CD14-positive monocyte (primary cell): Measurements from ENCODE around the gene PLCB1. TPM values are rescaled to one million over a fixed set of nuclear protein-coding genes. Genes with fewer than 3 reads are reported as not detected.

Experiments
- DNase-seq, 3 donors: peaks; one replicate each; pipeline ENCODE4 v3.0.0-alpha.2; 2011 to 2022
- H2AFZ ChIP-seq: 2 replicates; pipeline ENCODE4 v1.6.0; 2012; ENCODE audit warnings: mild to moderate bottlenecking, low read depth, low read length, inconsistent platforms; ENCODE audit not compliant: insufficient read depth, poor library complexity, severe bottlenecking
- H3K27ac ChIP-seq, 2 donors: 1 replicate in 1 of 2; 2 replicates in 1 of 2; pipeline ENCODE4 v1.5.1; 2012 to 2013; ENCODE audit warnings: low read length in 2 of 2, control low read depth in 1 of 2, inconsistent platforms in 1 of 2, low read depth in 1 of 2, mild to moderate bottlenecking in 1 of 2
- H3K27me3 ChIP-seq, 2 donors: one replicate each; pipeline versions ENCODE4 v1.6.0 to v1.6.1; 2011 to 2013; ENCODE audit warnings: low read length in 2 of 2; ENCODE audit not compliant: control insufficient read depth in 2 of 2, insufficient read depth in 2 of 2
- H3K36me3 ChIP-seq, 2 donors: replicated peaks in 1 of 2; 1 replicate in 1 of 2; 2 replicates in 1 of 2; pipeline versions ENCODE4 v1.5.1 to v1.6.1; 2012 to 2013; ENCODE audit warnings: low read length in 2 of 2, control low read depth in 1 of 2, inconsistent platforms in 1 of 2, mild to moderate bottlenecking in 1 of 2; ENCODE audit not compliant: insufficient read depth in 2 of 2, control insufficient read depth in 1 of 2
- H3K4me1 ChIP-seq, 2 donors: 1 replicate in 1 of 2; 2 replicates in 1 of 2; pipeline versions ENCODE4 v1.5.1 to v1.6.1; 2012 to 2013; ENCODE audit warnings: low read length in 2 of 2, control low read depth in 1 of 2, inconsistent platforms in 1 of 2, mild to moderate bottlenecking in 1 of 2, moderate library complexity in 1 of 2; ENCODE audit not compliant: insufficient read depth in 2 of 2, control insufficient read depth in 1 of 2
- H3K4me2 ChIP-seq: replicated peaks from 2 replicates; pipeline ENCODE3; 2012; ENCODE audit warnings: low read length, moderate library complexity, mild to moderate bottlenecking; ENCODE audit not compliant: poor library complexity, severe bottlenecking; ENCODE audit errors: extremely low read depth
- H3K4me3 ChIP-seq, 3 experiments: fragments of 200-600 bp in 1 of 3; sonication (generic) in 1 of 3; replicated peaks in 1 of 3; 1 replicate in 2 of 3; 2 replicates in 1 of 3; pipeline ENCODE4 v1.5.1; 2011 to 2013; ENCODE audit warnings: low read length in 3 of 3, mild to moderate bottlenecking in 3 of 3, control low read depth in 2 of 3, low read depth in 2 of 3, inconsistent platforms in 1 of 3, moderate library complexity in 1 of 3
- H3K79me2 ChIP-seq: 2 replicates; pipeline ENCODE4 v1.6.0; 2012; ENCODE audit warnings: mild to moderate bottlenecking, control low read depth, inconsistent platforms, low read length, moderate library complexity; ENCODE audit not compliant: insufficient read depth
- H3K9ac ChIP-seq: 2 replicates; pipeline ENCODE4 v1.6.0; 2017; ENCODE audit warnings: low read length, mild to moderate bottlenecking; ENCODE audit not compliant: insufficient read depth, poor library complexity, severe bottlenecking
- H3K9me3 ChIP-seq, 2 donors: replicated peaks in 1 of 2; 1 replicate in 1 of 2; 2 replicates in 1 of 2; pipeline versions ENCODE4 v1.5.1 to v1.6.1; 2012 to 2013; ENCODE audit warnings: low read length in 2 of 2, control low read depth in 1 of 2; ENCODE audit not compliant: control insufficient read depth in 1 of 2, insufficient read depth in 1 of 2
- H4K20me1 ChIP-seq: 2 replicates; pipeline ENCODE4 v1.6.0; 2012; ENCODE audit warnings: mild to moderate bottlenecking, low read length, control low read depth, moderate library complexity; ENCODE audit not compliant: insufficient read depth
- H3K27ac Mint-ChIP-seq, 7 donors: one replicate each; pipeline ENCODE4 v1.8.0; 2020; ENCODE audit warnings: mild to moderate bottlenecking in 7 of 7, mixed read lengths in 7 of 7, moderate library complexity in 6 of 7, inconsistent platforms in 2 of 7
- H3K27me3 Mint-ChIP-seq, 3 donors: one replicate each; pipeline ENCODE4 v1.8.0; 2021 to 2022; ENCODE audit warnings: low read depth in 3 of 3, mild to moderate bottlenecking in 3 of 3, mixed read lengths in 3 of 3, moderate library complexity in 3 of 3, inconsistent platforms in 1 of 3
- H3K36me3 Mint-ChIP-seq, 2 donors: one replicate each; pipeline ENCODE4 v1.8.0; 2020; ENCODE audit warnings: mixed read lengths in 2 of 2, inconsistent platforms in 1 of 2, mild to moderate bottlenecking in 1 of 2
- H3K4me1 Mint-ChIP-seq: one replicate; pipeline ENCODE4 v1.8.0; 2020; ENCODE audit warnings: mild to moderate bottlenecking, mixed read lengths
- H3K4me3 Mint-ChIP-seq, 2 donors: one replicate each; pipeline ENCODE4 v1.8.0; 2020; ENCODE audit warnings: mild to moderate bottlenecking in 2 of 2, mixed read lengths in 2 of 2, moderate library complexity in 1 of 2
- H3K9me3 Mint-ChIP-seq, 7 donors: one replicate each; pipeline ENCODE4 v1.8.0; 2020 to 2022; ENCODE audit warnings: mixed read lengths in 7 of 7, mild to moderate bottlenecking in 6 of 7, moderate library complexity in 6 of 7, inconsistent platforms in 2 of 7
- WGBS: methylation state at CpG from one replicate; pipeline ENCODE4 v1.1.5; 2013; ENCODE audit warnings: missing lambda C conversion rate; ENCODE audit not compliant: insufficient coverage; 5-methylcytosine and 5-hydroxymethylcytosine counted together
- intact Hi-C, 2 donors: fragments of 100-400 bp; cut with micrococcal nuclease; formaldehyde crosslinking; loops; one replicate each; pipeline versions ENCODE4 v1.15.0 to v1.15.1; 2023
- polyA plus RNA-seq, 3 donors: library from polyadenylated mRNA; depleted of rRNA in 1 of 3; unstranded in 2 of 3; stranded (reverse) in 1 of 3; fragments of 300-500 nt in 2 of 3; fragments of >200 nt in 1 of 3; fragmentation: Illumina TruSeq in 2 of 3; gene quantifications; 1 replicate in 2 of 3; 2 replicates in 1 of 3; pipeline ENCODE4 v1.2.3, GENCODE V29; 2012 to 2021
- TF ChIP-seq, protein P1 (sequence below): fragments of 200-600 bp; IDR thresholded peaks from one replicate; pipeline ENCODE4 v1.8.0; 2022; ENCODE audit warnings: antibody characterized with exemption, mild to moderate bottlenecking

PLCB1 gene
- polyA plus RNA-seq, 3 donors: 8.6 to 16.4 (median 13.2) TPM

GRCh38 chr20:8891039-8891438 is 759.0 kb downstream of the PLCB1 start:
- H3K27me3 ChIP-seq: no peaks in the 10 kb centered on the region
- H3K27ac ChIP-seq: no peak overlapping the region
- H3K79me2 ChIP-seq: no peaks in the 10 kb centered on the region
- no peaks in the 10 kb centered on the region for H3K36me3 Mint-ChIP-seq
- H3K4me2 ChIP-seq: no peak overlapping the region
- H3K9me3 ChIP-seq: peaks cover 5 to 15% of the 10 kb centered on the region in 2 donors
- no peaks in the 10 kb centered on the region for H4K20me1 ChIP-seq
- no peaks in the 10 kb centered on the region for H3K4me1 Mint-ChIP-seq
- H3K9ac ChIP-seq: no peak overlapping the region
- no peak for DNase-seq
- H3K27me3 Mint-ChIP-seq: no peaks in the 10 kb centered on the region
- H3K9me3 Mint-ChIP-seq: peaks cover 13 to 28% (median 20%) of the 10 kb centered on the region in 7 donors
- no peak overlapping the region for H3K27ac Mint-ChIP-seq
- no peak overlapping the region for H3K4me3 Mint-ChIP-seq
- no peak overlapping the region for H2AFZ ChIP-seq
- no peaks in the 10 kb centered on the region for H3K4me1 ChIP-seq
- H3K36me3 ChIP-seq: no peaks in the 10 kb centered on the region
- intact Hi-C loops: no loop called here
- TF ChIP-seq, protein P1, sequence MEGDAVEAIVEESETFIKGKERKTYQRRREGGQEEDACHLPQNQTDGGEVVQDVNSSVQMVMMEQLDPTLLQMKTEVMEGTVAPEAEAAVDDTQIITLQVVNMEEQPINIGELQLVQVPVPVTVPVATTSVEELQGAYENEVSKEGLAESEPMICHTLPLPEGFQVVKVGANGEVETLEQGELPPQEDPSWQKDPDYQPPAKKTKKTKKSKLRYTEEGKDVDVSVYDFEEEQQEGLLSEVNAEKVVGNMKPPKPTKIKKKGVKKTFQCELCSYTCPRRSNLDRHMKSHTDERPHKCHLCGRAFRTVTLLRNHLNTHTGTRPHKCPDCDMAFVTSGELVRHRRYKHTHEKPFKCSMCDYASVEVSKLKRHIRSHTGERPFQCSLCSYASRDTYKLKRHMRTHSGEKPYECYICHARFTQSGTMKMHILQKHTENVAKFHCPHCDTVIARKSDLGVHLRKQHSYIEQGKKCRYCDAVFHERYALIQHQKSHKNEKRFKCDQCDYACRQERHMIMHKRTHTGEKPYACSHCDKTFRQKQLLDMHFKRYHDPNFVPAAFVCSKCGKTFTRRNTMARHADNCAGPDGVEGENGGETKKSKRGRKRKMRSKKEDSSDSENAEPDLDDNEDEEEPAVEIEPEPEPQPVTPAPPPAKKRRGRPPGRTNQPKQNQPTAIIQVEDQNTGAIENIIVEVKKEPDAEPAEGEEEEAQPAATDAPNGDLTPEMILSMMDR: no peak
- no CpG with 5 or more reads among the region's 1 CpG for WGBS
- no peak overlapping the region for H3K4me3 ChIP-seq

DNA sequence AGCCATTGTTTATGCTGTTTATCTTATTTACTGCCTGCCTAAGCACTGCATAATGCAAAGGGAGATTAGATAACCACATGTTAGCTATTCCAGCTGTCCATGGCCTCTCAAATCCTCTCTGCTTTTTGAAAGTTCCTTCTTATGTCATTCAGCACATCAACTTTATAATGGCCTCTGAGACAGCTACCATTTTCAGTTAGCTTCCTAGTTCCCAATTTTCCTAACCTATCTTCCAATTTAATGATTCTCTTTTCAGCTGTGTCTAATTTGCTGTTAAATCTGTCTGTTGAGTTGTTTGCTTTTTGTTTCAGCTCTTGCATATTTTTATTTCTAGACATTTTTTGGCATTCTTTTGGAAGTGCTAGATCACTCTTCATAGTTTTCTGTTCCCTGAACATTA is 763.4 kb downstream of the PLCB1 start:
- peaks cover 5 to 18% of the 10 kb centered on the region in 2 donors for H3K9me3 ChIP-seq
- TF ChIP-seq, protein P1: no peak
- no peaks in the 10 kb centered on the region for H3K27me3 Mint-ChIP-seq
- peaks cover 17 to 26% (median 22%) of the 10 kb centered on the region in 7 donors for H3K9me3 Mint-ChIP-seq
- no peaks in the 10 kb centered on the region for H3K4me1 ChIP-seq
- no peak overlapping the region for H2AFZ ChIP-seq
- no peak for DNase-seq
- no peak overlapping the region for H3K4me3 Mint-ChIP-seq
- H3K9ac ChIP-seq: no peak overlapping the region
- no peaks in the 10 kb centered on the region for H3K4me1 Mint-ChIP-seq
- H3K36me3 ChIP-seq: no peaks in the 10 kb centered on the region
- H3K4me2 ChIP-seq: no peak overlapping the region
- no peak overlapping the region for H3K4me3 ChIP-seq
- no peak overlapping the region for H3K27ac ChIP-seq
- intact Hi-C loops: no loop called here
- no peaks in the 10 kb centered on the region for H3K36me3 Mint-ChIP-seq
- H4K20me1 ChIP-seq: no peaks in the 10 kb centered on the region
- H3K79me2 ChIP-seq: no peaks in the 10 kb centered on the region
- no peaks in the 10 kb centered on the region for H3K27me3 ChIP-seq
- H3K27ac Mint-ChIP-seq: no peak overlapping the region
